CD4-positive, alpha-beta memory T cell (primary cell): ENCODE results near the gene RILPL1. TPM values are rescaled to one million over a fixed set of nuclear protein-coding genes. Genes with fewer than 3 reads are reported as not detected.

ENCODE experiments used
- CTCF ChIA-PET: fragments of 350-600 bp; sonication (Branson Sonifier 250); formaldehyde crosslinking; loops from one replicate; lab custom pipeline; 2021; ENCODE audit warnings: inconsistent platforms; ENCODE audit not compliant: partially characterized antibody; lab: Charles Lee
- POLR2A ChIA-PET: fragments of 350-600 bp; sonication (Branson Sonifier 250); formaldehyde crosslinking; loops from one replicate; lab custom pipeline; 2021; ENCODE audit not compliant: partially characterized antibody; lab: Charles Lee
- DNase-seq, 5 donors: peaks; one replicate each; pipeline versions ENCODE4 v3.0.0 to v3.0.0-alpha.2; 2020 to 2022; ENCODE audit warnings: mixed read lengths in 1 of 5
- H3K27ac ChIP-seq: one replicate; pipeline ENCODE4 v1.7.0; 2013; ENCODE audit warnings: low read depth, low read length
- H3K27me3 ChIP-seq: 2 replicates; pipeline ENCODE4 v1.7.0; 2013; ENCODE audit warnings: mild to moderate bottlenecking, low read length, moderate library complexity; ENCODE audit not compliant: insufficient read depth
- H3K36me3 ChIP-seq: 2 replicates; pipeline ENCODE4 v1.7.0; 2013; ENCODE audit warnings: mild to moderate bottlenecking, low read length, moderate library complexity; ENCODE audit not compliant: insufficient read depth
- H3K4me1 ChIP-seq: 2 replicates; pipeline ENCODE4 v1.7.0; 2013; ENCODE audit warnings: mild to moderate bottlenecking, low read length, moderate library complexity; ENCODE audit not compliant: insufficient read depth
- H3K4me3 ChIP-seq, 2 donors: one replicate each; pipeline ENCODE4 v1.7.0; 2013; ENCODE audit warnings: low read length in 2 of 2, mild to moderate bottlenecking in 1 of 2
- H3K9me3 ChIP-seq, 2 donors: one replicate each; pipeline ENCODE4 v1.7.0; 2013; ENCODE audit warnings: low read length in 2 of 2, control low read depth in 1 of 2; ENCODE audit not compliant: control insufficient read depth in 1 of 2
- H3K27ac Mint-ChIP-seq, 7 donors: one replicate each; pipeline ENCODE4 v1.8.0; 2020 to 2021; ENCODE audit warnings: mixed read lengths in 7 of 7, mild to moderate bottlenecking in 6 of 7, inconsistent platforms in 3 of 7, moderate library complexity in 3 of 7
- H3K27me3 Mint-ChIP-seq, 2 donors: one replicate each; pipeline ENCODE4 v1.8.0; 2020 to 2021; ENCODE audit warnings: mixed read lengths in 2 of 2
- H3K36me3 Mint-ChIP-seq, 2 donors: one replicate each; pipeline ENCODE4 v1.8.0; 2020 to 2021; ENCODE audit warnings: mixed read lengths in 2 of 2, inconsistent platforms in 1 of 2, mild to moderate bottlenecking in 1 of 2
- H3K4me1 Mint-ChIP-seq, 4 donors: one replicate each; pipeline ENCODE4 v1.8.0; 2020 to 2021; ENCODE audit warnings: mixed read lengths in 4 of 4, mild to moderate bottlenecking in 1 of 4
- H3K4me3 Mint-ChIP-seq, 8 donors: one replicate each; pipeline ENCODE4 v1.8.0; 2020 to 2021; ENCODE audit warnings: mixed read lengths in 8 of 8, mild to moderate bottlenecking in 7 of 8, moderate library complexity in 6 of 8, inconsistent platforms in 3 of 8
- H3K9me3 Mint-ChIP-seq, 8 donors: one replicate each; pipeline ENCODE4 v1.8.0; 2020 to 2021; ENCODE audit warnings: mixed read lengths in 8 of 8, mild to moderate bottlenecking in 5 of 8, inconsistent platforms in 3 of 8, moderate library complexity in 1 of 8
- intact Hi-C: fragments of 100-400 bp; cut with micrococcal nuclease; formaldehyde crosslinking; loops from one replicate; pipeline ENCODE4 v1.15.1; 2023
- microRNA-seq: library from miRNA; unstranded; fragments of <30 nt; microRNA quantifications from one replicate; pipeline ENCODE4 v1.2.0, GENCODE V29; 2021; ENCODE audit warnings: borderline replicate concordance, borderline number of aligned reads, borderline microRNAs expressed, mixed read lengths
- polyA plus RNA-seq, 2 donors: library from polyadenylated mRNA; unstranded; fragments of 300-500 nt; fragmentation: Illumina TruSeq; gene quantifications; one replicate each; pipeline ENCODE4 v1.2.3, GENCODE V29; 2021
- total RNA-seq, 2 experiments: library from RNA; stranded (reverse); gene quantifications; one replicate each; pipeline ENCODE4 v1.2.3, GENCODE V29; 2021

Gene RILPL1
- total and polyA plus RNA-seq, 4 experiments from 2014 or later: 0.54 to 8.5 (median 8.1) TPM; not detected in 1

DNA sequence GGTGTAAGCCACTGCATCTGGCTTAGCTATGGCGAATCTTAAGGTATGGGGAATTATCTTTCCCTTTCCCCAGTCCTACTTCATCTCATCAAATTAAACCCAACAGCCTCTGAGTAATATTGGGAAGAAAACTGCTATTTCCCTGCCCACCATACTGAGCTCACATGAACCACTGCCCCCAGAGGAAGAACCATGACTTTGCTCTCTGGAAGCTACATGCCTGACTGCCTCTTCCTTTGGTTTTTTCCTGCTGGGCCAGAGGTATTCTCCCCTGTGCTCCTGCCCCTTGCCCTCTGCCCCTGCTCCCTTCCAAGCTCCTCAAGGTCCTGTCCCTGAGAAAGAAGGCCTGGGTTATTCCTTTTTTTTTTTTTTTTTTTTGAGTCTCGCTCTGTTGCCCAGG, 112.2 kb downstream of the RILPL1 start:
- no peak overlapping the region for H3K27ac ChIP-seq
- ChIA-PET CTCF (no interaction called here), POLR2A (interaction anchor here (1.1 kb wide), 1 partner anchor 13 kb away, joined by 8 read pairs; no protein-coding TSS in a partner anchor)
- H3K27ac Mint-ChIP-seq: peak overlapping the region in 3 of 7 donors; percentile 31 to 57 (median 37)
- no peaks in the 10 kb centered on the region for H3K9me3 Mint-ChIP-seq
- H3K4me3 ChIP-seq: no peak overlapping the region
- intact Hi-C loops: no loop called here
- no peaks in the 10 kb centered on the region for H3K27me3 ChIP-seq
- no peaks in the 10 kb centered on the region for H3K4me1 ChIP-seq
- H3K9me3 ChIP-seq: no peaks in the 10 kb centered on the region
- peaks cover 20% of the 10 kb centered on the region for H3K36me3 ChIP-seq
- H3K4me3 Mint-ChIP-seq: no peak overlapping the region
- H3K4me1 Mint-ChIP-seq: peaks cover 0 to 4% (median 2%) of the 10 kb centered on the region in 4 donors
- no peak for DNase-seq
- H3K27me3 Mint-ChIP-seq: no peaks in the 10 kb centered on the region
- H3K36me3 Mint-ChIP-seq: peaks cover 24 to 44% of the 10 kb centered on the region in 2 donors

Small RNA genes within 50 kb of the gene (microRNA-seq; reads per million reads assigned to microRNA genes)
- not detected for gene MIR3908

Other genes with a start within 250 kb of the RILPL1 start
- gene SBNO1, start 168.9 kb downstream of the RILPL1 start, total RNA-seq: 10 to 100 TPM; 54.1 to 56.3 TPM
- 10 to 100 TPM; 26.3 to 39.9 TPM for gene SBNO1, start 168.9 kb downstream of the RILPL1 start, polyA plus RNA-seq
- gene KMT5A, start 149.6 kb downstream of the RILPL1 start, total RNA-seq: 10 to 100 TPM; 31.5 to 35.9 TPM
- gene KMT5A, start 149.6 kb downstream of the RILPL1 start, polyA plus RNA-seq: 1 to 10 TPM; 1.0 to 4.3 TPM
- 10 to 100 TPM; 11.6 to 11.9 TPM for gene RILPL2, start 97.0 kb downstream of the RILPL1 start, total RNA-seq
- 10 to 100 TPM; 13.3 to 13.7 TPM for gene RILPL2, start 97.0 kb downstream of the RILPL1 start, polyA plus RNA-seq
- 10 to 100 TPM; 44.0 to 49.5 TPM for gene SNRNP35, start 75.6 kb downstream of the RILPL1 start, total RNA-seq
- gene SNRNP35, start 75.6 kb downstream of the RILPL1 start, polyA plus RNA-seq: 10 to 100 TPM; 39.0 to 40.4 TPM
- gene TMED2, start 50.8 kb upstream of the RILPL1 start, total RNA-seq: 100 to 1,000 TPM; 141 to 142 TPM
- 100 to 1,000 TPM; 308 to 640 TPM for gene TMED2, start 50.8 kb upstream of the RILPL1 start, polyA plus RNA-seq
- 10 to 100 TPM; 50.5 to 58.7 TPM for gene DDX55, start 68.4 kb upstream of the RILPL1 start, total RNA-seq
- gene DDX55, start 68.4 kb upstream of the RILPL1 start, polyA plus RNA-seq: 10 to 100 TPM; 19.4 to 22.4 TPM
- gene EIF2B1, start 100.0 kb upstream of the RILPL1 start, total RNA-seq: 10 to 100 TPM; 50.3 to 51.2 TPM
- gene EIF2B1, start 100.0 kb upstream of the RILPL1 start, polyA plus RNA-seq: 10 to 100 TPM; 57.7 to 87.9 TPM
- gene GTF2H3, start 100.1 kb upstream of the RILPL1 start, total RNA-seq: 10 to 100 TPM; 18.9 to 24.6 TPM
- gene GTF2H3, start 100.1 kb upstream of the RILPL1 start, polyA plus RNA-seq: 10 to 100 TPM; 25.8 to 30.7 TPM
- 1 to 10 TPM; 8.1 to 10.0 TPM for gene TCTN2, start 137.4 kb upstream of the RILPL1 start, total RNA-seq
- gene TCTN2, start 137.4 kb upstream of the RILPL1 start, polyA plus RNA-seq: 1 to 10 TPM; 1.0 to 2.3 TPM
- 10 to 100 TPM; 43.8 to 46.1 TPM for gene ATP6V0A2, start 178.6 kb upstream of the RILPL1 start, total RNA-seq
- gene ATP6V0A2, start 178.6 kb upstream of the RILPL1 start, polyA plus RNA-seq: 10 to 100 TPM; 15.3 to 24.0 TPM
- gene DNAH10, start 228.6 kb upstream of the RILPL1 start, total RNA-seq: under 1 TPM; 0.06 to 0.08 TPM
- gene DNAH10, start 228.6 kb upstream of the RILPL1 start, polyA plus RNA-seq: under 1 TPM in 1 of 2 donors, not detected in 1; 0.06 TPM